Measurements from ENCODE around the gene INO80B.
"Not testable (repeated sequence)": the region's sequence is repeated elsewhere in the genome, so short reads cannot be mapped to it uniquely, and the experiment has no call there.

Gene INO80B

DNA sequence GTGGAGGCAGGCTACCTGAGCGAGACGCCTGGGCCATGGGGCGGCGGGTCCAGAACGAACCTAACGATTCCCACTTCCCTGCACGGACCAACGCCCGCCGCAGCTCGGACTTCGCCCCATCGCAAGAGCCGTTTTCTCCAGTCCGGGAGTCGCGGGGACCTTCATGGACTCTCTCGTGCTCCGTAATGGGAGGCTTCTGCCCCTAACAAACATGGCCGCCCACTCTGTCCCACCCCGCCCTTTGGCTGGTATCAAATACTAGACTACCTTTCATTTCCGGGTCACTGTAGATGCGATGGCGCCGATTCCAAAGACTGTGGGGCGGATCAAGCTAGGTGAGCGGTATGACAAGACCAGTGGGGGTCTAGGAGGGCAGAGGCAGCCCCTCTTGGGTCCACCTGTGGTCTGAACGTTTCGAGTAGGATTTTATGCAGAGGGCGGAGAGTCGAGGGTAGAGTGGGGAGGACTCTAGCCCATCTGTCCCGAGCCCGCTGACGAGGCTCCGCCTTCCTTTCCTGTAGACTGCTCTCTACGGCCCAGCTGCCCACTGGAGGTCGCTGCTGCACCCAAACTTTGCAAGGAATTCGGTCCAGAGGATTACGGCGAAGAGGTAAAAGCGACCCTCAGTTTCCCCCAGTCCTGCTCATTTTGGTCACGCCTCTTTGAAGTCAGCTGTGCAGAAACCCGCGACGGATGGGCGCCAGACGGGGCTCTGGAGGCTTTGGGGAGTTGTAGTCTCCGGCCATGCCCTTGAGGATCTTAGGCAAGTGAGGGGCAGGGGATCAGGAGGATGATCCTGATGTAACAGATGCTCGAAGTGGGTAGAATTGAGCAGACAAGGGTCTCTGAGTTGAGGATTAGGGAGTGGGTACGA, 28.2 kb downstream of the INO80B start, which contains the start of the genes CCDC142 and TTC31:
CCDC142 (minus strand) TSS at position 198 of the 874 bp plus-strand sequence; CDS start at position 37, 161 bp downstream.
TTC31 (plus strand) TSS at position 281 of the 874 bp plus-strand sequence; CDS start at position 296, 15 bp downstream.
- DNase-seq = peak; percentile 95

DNA sequence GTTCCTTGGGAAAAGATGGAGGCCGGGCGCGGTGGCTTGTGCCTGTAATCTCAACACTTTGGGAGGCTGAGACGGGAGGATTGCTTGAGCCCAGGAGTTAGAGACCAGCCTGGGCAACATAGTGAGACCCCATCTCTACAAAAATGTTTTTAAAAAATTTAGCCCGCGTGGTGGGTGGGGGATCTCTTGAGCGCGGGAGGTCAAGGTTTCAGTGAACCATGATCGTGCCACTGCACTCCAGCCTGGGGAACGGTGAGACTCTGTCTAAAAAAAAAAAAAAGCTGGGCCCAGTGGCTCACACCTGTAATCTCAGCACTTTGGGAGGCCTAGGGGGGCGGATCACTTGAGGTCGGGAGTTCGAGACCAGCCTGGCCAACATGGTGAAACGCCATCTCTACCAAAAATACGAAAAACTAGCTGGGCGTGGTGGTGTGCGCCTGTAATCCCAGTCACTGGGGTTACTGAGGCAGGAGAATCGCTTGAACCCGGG, 28.8 kb downstream of the INO80B start:
- not testable (repeated sequence) for DNase-seq

DNA sequence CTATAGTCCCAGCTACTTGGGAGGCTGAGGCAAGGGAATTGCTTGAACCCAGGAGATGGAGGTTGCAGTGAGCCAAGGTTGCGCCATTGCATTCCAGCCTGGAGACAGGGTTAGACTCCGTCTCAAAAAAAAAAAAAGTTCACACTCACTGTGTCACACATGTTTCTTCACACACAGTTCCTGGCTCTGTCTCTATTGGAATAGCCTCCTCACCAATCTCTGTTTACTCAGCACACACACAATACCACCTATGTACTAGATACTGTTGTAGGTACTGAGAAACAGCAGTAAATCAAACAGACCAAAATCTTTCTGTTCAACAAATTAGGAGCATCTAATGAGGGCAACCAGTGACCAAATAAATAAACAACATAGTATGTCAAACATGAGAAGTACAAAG, 31.3 kb downstream of the INO80B start:
- no peak for DNase-seq

GRCh38 chr2:74488643-74489481, 34.0 kb downstream of the INO80B start:
- no peak for DNase-seq

GRCh38 chr2:74489906-74490305, 35.0 kb downstream of the INO80B start:
- no peak for DNase-seq

DNA sequence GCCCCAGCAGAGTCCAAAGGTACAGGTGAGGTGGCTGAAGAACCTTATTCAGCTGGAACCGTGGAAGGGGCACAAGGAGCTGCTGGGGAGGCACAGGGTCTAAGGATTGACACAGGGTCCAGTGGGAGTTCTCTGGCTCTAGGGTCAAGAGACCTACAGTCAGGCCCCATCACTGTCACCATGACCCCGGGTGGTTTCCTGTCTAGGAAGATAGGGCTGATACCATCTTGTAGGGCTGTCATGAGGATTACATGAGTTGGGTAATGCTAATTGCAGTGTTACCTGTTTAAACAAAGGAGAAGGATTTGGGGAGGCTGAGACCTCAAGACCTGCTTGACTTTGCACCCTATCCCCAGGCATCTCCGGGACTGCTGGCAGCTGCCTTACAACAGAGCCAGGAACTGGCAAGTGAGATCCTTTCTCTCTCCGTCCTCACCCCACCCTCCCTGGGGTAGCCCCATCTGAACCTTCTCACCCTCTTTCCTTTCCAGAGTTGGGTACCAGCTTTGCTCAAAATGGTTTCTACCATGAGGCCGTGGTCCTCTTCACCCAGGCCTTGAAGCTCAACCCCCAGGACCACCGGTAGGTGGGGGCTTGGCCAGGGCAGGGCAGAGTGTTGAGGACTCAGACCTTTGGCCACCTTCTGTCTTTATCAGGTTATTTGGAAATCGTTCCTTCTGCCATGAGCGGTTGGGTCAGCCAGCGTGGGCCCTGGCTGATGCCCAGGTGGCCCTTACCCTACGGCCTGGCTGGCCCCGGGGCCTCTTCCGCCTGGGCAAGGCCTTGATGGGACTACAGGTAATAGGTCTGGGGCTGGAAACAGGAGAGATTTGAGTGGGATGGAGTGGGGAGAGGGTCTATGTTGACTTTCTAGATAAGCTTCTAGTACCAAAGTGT, 37.0 kb downstream of the INO80B start:
- DNase-seq = no peak

GRCh38 chr2:74493546-74493945, 38.7 kb downstream of the INO80B start:
- DNase-seq = no peak

DNA sequence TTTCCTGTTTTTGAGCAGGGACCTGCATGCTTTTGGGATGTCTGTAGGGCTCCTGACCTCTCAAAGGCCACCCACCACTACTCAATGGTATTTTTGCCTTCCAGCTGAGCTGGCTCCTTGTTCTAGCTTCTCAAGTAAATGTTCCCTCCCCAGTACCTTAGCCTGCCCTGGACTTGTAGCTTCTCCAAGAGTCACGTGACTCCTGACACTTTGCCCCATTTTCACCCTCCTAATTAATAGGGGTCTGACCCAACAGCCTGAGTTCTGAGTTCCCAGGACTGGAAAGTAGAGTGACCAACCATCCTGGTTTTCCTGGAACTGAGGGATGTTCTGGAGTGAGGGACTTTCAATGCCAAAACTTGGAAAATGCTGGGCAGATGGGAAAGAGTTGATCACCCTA, 40.6 kb downstream of the INO80B start:
- DNase-seq = no peak

DNA sequence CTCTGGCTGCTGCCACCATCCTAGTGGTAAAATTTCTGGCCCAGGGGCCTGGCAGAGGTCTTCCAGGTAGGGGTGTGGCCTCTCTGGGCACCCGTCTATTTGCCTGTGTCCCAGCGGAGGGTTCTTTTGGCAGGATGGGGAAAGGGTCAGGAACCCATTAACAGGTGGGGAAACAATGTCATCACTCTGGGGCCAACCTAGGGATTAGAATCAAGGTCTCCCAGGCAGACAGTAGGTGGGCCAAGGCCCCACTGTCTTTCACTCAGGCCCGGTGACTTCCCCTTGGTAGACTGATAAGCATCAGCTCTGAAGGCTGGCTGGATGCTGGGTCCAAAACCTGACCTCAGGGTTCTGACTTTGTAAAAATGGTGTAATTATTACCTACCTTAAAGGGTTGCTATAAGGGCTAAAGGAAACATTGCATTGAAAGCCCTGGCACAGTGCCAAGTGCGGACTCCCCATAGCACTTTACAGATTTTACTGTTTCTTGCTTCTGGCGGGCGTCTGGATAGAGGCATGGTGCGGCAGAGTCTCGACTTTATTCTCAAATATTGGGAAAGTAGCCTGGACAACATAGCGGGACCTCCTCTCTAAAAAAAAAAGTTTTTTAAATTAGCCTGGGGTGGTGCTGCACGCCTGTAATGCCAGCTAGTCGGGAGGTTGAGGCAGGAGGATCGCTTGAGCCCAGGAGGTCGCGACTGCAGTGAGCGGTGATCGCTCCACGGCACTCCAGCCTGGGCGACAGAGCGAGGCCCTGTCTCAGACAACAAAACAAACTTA, 42.3 kb downstream of the INO80B start:
- DNase-seq = no peak

DNA sequence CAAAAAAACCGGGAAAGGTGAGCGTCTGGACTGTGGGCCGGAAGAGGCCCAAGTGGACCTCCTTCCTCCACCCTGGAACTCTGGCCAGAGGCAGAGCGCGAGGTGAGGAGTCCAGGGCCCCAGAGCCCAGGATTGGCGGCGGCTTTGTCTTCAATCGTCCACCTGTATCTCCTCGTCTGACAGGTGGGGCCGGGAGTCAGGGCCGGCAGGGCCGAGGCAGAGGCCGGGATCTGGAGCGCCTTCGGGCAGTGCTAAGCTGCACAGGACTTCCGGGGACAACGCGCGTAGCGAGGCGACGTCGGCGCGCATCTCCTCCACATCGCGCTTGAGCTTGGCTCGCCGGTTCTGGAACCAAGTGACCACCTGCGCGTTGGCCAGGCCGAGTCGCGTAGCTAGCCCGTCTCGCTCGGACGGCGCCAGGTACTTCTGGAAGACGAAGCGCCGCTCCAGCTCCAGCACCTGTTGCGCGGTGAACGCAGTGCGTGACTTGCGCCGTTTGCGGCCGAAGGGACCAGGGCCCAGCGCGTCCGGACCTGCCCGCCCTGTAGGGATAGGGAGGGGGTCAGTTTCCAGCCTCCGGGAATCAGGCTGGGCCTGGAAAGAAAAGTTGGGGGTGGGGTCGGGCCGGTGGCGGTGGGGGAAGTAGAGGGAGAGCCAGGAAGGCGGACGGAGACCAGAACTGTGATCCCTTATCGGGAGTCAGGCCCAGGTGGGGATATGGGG, 43.1 kb downstream of the INO80B start:
- no peak for DNase-seq

- no peak for DNase-seq
Measured at GRCh38 chr2:74498500-74499266, 43.8 kb downstream of the INO80B start.

- no peak for DNase-seq
Measured at GRCh38 chr2:74499267-74499939, 44.5 kb downstream of the INO80B start, which contains the start of gene LBX2. Gene LBX2 (minus strand): TSS chr2:74499603. CDS start chr2:74499537, 66 bp downstream.

- no peak for DNase-seq
Measured at GRCh38 chr2:74499940-74500577, 45.2 kb downstream of the INO80B start.

DNA sequence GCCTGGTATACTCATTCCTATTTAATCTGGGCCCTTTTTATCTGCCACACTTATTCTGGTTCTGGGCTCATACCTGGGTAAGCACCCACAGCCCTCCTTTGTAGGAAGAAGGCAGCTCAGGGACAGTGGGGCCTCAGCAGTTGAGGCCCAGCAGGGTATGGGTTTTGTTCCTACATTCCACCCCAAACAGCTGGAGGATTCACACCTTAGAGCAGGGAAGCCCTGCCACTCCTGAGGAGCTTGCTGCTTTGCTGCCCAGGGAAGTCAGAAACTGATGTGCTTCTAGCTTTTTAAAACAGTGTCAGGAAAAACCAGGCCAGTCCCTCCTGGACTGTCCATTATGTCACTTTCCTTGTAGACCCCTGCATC, 45.7 kb downstream of the INO80B start:
- no peak for DNase-seq

DNA sequence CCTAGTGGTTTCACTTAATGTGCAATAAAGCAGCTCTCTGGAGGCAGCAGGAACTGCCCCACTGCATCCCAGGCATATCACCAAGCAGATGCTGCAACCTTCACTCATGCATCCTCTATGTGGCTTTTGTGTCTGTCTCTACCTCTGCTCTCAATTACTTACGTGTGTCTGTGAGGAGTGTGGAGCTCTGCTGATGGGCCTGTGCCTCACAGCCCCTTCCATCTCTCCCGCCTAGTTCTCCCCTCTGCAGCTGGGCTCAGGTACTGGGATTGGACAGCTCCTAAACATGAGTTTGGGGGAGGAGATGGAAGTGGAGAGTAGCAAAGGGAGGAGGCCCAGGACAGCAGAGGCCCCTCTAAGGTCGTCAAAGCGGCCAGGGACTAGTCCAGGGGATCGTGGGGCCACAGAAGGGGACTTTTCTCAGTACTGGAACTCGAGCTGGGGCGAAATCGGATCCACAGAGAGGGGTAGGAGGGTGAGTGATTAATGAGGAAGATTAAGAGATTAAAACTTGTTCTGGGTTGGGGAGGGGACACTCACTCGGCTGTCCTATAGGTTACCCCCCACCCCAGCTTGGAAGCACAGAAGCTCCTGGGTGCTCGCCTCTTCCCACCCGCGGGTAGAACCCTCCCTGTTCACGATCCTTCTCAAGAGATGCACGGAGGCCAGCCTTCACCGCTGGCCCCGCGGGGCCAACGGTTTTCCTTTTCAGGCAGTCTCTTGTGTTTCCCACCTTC, 46.6 kb downstream of the INO80B start:
- no peak for DNase-seq

DNA sequence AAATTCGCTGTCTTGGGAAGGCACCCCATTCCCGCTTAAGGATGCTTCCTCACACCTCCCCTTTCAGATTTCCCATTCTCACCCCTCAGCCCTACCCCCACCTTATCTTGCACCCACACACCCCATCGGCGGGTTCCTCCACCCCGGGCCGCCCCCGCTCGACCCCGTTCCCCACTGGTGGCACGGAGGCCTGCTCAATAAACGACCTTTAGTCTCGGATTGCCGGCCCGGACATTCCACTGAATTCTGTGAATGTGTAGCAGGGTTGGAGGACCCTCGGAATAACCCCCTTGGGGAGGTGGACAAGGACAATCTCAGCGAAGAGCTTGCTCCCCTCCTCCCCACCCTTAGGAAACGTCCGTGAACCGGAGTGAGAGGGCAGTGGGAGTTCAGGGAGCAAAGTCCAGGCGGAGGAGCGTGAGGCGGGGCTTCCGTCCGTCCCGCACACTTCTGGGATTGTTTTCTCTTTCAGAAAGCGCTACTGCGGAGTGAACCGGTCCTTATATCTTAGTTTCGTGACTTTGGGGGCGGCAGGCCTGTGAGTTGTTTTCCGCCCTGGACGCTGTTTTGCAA, 47.3 kb downstream of the INO80B start:
- DNase-seq = no peak

DNA sequence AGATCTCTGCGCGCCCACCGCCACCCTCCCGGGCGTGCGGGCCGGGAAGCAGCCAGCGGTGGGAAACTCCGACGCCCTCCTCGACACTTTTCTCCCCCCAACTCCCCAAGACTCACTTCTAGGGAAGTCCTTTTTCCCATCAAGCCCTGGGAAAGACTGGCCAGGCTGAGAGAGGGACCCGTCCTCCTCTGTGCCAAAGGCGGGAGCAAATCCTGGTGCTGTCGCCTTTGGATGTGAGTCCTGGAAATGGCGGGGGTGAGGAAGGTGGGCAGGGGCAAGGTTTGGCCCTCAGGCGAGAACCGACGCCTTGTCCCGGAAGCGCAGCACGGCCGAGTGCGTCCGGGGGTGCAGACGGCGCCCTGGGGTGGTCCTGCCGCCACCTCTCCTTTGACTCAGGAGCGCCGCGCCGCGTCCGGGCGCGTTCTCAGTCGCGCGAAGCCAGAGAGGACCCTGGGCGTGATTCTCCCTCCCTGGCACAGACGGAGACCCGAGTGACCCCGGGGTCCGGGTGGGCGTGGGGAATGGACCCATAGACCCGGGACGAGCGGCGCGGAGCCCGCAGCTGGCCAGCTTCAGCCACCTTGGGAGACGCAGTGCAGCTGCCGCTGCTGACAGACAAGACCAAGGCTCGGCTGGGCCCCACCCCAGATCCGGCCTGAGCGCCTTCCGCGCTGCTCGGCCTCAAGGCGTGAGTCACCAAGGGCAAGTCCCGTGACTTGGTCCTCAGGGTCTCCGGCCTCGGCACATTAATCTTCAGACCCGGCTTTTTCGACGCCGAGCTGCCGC, 48.0 kb downstream of the INO80B start:
- DNase-seq = peak; percentile 77

All from fibroblast of skin of right biceps (primary cell).